HT1080 (cell line): ENCODE results near the gene SNX33. TPM values are rescaled to one million over a fixed set of nuclear protein-coding genes. Genes with fewer than 3 reads are reported as not detected.
"Not testable (repeated sequence)": the region's sequence is repeated elsewhere in the genome, so short reads cannot be mapped to it uniquely, and the experiment has no call there.

Experiments
- DNase-seq: peaks from one replicate; pipeline ENCODE4 v3.0.0-alpha.2; 2015; ENCODE audit warnings: low read depth
- polyA plus RNA-seq, 2 experiments: library from polyadenylated mRNA; depleted of rRNA; stranded (reverse); fragments of >200 nt; gene quantifications; 2 replicates each; pipeline ENCODE4 v1.2.3, GENCODE V29; 2015
- total RNA-seq: library from RNA; depleted of rRNA; stranded (reverse); fragments of >200 nt; shearing (Covaris generic); gene quantifications from 2 replicates; pipeline ENCODE4 v1.2.3, GENCODE V29; 2014; rRNA removed

SNX33 gene
- 9.4 and 11.3 TPM in 2 replicates for total RNA-seq
- polyA plus RNA-seq (2015; cell fraction: cytosol; rRNA removed) = 9.9 and 11.5 TPM in 2 replicates
- 20.2 and 23.4 TPM in 2 replicates for polyA plus RNA-seq (2015; cell fraction: nucleus; rRNA removed)

DNA sequence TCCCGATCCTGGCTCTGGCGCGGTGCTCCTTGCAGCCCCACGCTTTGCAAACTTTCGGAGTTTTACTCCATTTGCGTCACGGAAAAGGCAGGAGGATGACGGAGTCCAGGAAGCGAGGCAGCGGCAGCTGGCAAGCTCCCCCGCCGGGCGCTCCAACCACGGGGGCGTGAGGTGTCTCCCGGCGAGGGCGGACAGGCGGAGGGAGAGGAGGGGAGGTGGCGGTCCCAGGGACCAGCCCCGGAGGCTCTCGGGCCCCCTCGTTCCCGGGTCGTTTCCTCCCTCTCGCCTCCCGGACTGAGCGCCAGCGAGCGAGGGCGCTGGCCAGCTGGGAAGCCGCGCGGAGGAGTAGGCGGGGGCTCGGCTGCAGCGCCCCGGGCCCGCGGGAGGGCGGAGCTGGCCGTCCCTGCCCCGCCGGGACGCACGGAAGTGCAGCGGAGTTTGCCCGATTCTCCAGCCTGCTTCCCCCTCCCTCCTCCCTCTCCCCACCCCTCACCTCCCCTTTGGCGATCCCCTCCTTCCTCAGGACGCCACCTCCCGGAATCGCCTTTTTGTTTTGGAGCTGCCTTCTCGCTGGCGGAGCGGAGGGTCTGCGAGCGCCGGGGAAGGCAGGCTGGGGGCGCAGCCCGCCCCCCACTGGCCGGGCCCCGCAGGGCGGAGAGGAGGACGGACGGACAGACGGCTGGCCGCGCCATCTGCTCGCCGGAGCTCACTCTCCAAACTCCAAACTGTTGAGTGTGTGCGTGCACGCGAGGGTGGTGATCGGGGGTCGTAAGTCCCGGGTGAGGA, at the start of gene SNX33:
TSS of gene SNX33 (plus strand) at position 543 of the 786 bp plus-strand sequence. CDS start 1,191 bp downstream, outside the sequence.
- DNase-seq = peak; percentile 80

DNA sequence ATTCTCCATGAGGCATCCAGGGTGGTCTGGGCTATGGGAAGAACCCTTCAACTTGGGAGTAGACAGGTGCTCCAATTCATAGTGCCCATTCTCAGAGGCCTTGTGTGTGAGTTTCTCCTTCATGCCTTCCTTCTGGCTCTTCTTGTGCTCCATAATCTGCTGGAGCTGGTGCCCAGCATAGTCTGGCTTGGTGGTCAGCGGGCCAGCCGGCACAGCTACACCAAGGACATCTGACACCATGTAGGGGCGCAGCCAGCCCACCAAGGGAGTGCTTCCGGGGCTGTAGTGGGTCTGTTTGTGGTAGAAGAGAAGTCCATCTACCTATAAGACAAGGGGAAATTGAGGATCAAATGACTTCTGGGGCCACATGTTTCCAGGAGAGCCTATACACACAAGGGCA, 49.4 kb upstream of the SNX33 start:
- DNase-seq = no peak

- DNase-seq = no peak
Measured at GRCh38 chr15:75599401-75599800, 48.3 kb upstream of the SNX33 start.

GRCh38 chr15:75606026-75606425, 41.7 kb upstream of the SNX33 start:
- no peak for DNase-seq

DNA sequence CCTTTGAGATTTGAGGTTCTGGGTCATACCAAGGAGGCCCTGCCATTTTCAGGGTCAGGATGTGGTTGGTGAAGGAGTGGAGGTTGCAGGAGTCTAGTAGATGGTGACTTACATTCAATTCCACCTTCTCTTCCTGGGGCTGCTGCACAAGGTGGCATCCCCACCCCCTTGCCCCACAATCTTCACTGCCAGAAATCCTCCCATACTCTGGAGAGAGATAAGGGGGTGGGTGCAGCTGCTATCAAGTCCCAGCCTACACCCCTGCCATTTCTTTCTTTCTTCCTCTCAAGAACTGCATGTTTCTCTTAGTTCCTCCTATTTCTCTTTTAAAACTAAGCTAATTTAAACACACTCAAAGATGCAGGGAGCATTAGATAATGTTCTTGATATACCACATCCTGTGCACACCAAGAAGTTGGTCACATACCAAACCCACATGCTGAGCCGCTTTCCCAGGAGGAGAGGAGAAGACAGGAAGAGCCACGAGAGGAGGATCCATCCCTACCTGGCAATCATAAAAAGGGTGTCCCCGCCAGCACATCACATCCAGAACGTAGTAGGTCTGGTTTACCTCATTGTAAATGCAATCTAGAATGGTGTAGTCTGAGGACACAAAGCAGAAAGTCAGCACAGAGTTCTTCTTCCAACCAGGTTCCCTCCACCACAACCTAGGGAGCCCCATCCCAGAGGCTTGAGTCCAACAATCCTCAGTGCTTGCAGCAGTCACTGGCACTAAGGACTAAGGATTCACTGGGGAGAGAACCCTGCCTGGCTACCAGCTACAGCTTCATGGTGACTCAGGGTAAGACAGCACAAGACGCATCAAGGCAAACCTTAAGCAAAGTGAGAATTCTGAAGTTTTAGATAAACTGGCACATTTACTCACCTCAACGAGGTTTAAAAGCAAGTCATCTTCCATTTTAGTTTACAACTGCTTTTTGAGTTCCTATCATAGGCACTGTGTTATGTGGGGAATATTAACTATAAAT, 40.7 kb upstream of the SNX33 start:
- peak; percentile 60 for DNase-seq

DNA sequence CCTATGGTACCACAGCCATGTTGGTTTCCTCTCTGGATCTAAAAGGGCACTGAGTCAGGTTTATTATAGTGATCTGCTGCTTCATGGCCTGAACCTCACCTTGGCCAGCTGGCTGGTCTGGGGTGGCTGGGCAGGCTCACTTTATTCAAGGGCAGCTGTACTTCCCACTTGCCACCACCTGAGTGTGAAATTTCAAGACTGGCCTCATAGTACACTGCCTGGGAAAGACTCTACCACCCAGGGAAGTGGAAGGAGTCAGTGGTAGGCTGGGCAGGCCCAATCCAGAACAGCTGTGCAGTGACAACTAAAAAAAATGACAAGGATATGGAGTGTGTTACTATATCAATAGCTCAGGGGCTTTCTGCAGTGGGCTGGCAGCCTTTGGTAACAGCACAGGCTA, 30.9 kb upstream of the SNX33 start:
- no peak for DNase-seq

DNA sequence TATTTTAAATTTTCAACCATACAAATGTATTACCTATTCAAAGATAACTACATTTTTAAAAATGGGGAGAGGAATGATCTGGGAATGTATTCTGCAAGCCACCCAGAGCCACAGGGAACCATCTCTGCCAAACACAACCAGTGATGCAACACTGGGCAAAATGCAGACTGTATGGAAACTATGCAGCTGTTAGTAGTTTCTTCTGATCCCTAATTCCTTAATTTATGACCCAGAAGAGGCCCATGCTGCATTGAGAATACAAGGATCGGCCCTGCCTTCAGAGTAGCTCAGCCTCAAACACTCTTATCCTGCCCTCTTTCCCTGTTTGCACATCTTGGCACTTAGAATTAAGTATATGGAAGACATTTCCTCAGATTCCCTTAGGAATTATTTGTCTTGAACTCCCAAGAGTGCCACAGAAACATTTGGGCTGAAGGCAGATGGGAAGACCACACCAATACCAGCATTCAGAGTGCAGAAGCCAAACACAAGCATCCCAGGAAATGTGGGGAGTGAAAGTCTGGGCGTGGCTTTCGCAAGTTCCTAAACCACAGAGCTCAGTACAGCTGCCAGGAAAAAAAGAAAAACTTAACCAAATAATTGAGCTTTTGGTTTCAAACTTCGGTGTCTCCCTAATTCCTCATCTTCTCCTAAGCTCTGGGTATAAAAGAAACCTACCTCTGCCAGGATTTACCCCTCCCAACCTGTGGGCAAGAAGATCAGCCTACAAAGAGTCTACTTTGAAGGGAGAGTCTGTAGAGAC, 27.5 kb upstream of the SNX33 start:
- no peak for DNase-seq

GRCh38 chr15:75620841-75621391, 26.8 kb upstream of the SNX33 start:
- peak; percentile 82 for DNase-seq

DNA sequence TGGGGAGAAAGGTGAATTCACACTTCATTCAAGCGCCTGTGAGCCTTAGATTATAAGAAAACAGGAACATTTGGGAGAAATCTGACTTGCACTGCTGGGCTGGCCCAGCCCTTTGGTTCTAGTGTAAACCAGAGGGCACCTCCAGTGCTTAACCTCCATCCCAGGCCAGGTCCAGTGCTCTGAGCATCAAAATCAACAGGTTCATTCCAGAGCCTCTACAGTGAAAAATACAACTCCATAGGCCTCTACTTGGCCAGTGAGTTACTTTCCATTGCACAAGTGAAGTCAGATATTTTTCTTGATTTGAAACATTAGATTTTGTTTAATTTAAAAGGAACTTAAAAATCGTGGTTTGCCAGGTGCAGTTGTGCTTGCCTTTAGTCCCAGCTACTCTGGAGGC, 25.2 kb upstream of the SNX33 start:
- no peak for DNase-seq

DNA sequence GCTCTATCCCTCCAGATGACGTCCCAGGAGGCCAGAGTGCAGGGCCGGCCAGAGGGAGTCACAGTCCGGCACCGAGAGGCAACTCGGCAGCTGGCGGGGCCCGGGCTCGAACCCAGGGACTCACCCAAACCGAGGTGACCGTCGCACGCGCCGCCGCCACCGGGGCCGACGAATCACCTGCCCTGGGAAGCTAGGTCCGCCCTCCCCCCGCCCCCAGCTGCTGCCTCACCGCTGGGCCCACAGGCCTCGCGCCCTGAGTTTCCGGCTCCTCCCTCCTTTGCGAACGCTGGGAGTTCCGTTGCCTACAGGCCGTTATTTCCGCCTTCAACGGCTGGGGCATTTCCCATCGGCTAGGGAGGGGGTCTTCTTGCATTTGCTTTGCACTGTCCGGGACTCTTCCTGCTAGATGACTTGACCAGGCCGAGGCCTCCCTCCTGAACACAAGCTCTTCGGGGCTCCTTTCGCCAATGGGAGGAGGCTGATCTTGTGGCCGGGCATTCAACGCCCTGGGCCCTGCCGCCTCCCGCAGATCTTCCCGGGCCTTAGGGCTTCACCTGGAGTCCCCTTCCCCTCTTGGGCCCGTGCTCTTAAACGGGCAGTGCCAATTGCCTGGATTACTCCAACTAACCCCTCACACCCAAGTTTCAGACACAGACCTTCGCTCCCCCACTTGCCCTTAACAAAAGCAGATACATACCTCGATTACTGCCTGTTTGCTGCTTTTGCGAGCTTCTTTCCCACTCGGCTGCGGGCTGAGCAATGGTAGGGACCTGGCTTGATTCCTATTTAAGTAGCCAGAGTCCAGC, 22.0 kb upstream of the SNX33 start, which contains the start of gene SNUPN:
TSS of gene SNUPN (minus strand) at position 184 of the 806 bp plus-strand sequence. CDS start 4,674 bp downstream, outside the sequence.
- peak; percentile 93 for DNase-seq

DNA sequence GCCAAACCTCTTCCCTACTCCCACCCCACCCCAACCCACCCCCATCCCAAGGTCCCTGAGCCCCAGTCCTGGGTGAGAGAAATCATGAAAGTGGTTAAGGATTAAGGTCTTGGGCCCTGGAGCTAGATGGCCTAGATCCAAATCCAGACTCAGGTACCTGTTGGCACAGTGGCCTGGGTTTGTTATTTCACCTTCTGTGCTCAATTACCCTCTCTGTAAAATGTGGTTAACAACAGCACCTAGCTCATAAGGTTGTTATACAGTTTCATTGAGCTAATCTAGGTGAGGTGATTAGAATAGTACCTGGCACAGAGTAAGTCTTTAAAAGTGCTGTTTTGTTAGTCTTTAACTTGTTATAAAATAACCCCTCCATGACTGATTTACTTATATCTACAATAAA, 15.8 kb upstream of the SNX33 start:
- DNase-seq = no peak

DNA sequence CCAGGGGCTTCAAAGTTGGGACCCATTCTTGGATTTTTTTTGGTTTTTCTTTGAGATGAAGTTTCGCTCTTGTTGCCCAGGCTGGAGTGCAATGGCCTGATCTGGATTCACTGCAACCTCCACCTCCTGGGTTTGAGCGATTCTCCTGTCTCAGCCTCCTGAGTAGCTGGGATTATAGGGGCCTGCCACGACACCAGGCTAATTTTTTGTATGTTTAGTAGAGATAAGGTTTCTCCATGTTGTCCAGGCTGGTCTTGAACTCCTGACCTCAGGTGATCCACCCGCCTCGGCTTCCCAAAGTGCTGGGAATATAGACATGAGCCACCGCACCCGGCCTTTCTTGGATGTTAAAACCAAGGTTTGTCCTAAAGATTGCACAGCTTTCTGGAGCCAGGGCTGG, 13.8 kb upstream of the SNX33 start:
- DNase-seq = not testable (repeated sequence)

DNA sequence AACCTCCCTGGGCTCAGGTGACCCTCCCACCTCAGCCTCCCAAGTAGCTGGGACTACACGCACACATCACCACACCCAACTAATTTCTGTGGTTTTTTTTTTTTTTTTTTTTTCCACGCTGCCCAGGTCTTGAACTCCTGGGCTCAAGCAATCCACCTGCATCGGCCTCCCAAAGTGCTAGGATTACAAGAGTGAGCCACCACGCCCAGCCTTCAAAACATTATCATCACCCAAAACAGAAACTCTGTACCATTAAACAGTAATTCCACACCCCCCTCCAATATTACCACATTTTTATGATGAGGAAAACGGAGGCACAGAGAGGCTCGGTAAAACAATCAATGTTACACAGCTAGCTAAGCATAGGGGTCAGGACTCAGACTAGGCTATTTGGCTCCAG, 11.7 kb upstream of the SNX33 start:
- no peak for DNase-seq

GRCh38 chr15:75637245-75638009, 10.3 kb upstream of the SNX33 start:
- no peak for DNase-seq

GRCh38 chr15:75639191-75639708, 8.5 kb upstream of the SNX33 start:
- DNase-seq = no peak

- peak; percentile 97 for DNase-seq
Measured at GRCh38 chr15:75639709-75640482, 7.8 kb upstream of the SNX33 start, which contains the start of gene IMP3. Gene IMP3, minus strand, starts transcription at chr15:75640224. Its CDS starts 56 bp downstream, at chr15:75640168.

GRCh38 chr15:75640483-75641178, 7.1 kb upstream of the SNX33 start:
- DNase-seq = peak; percentile 78
